Common myeloid progenitor, CD34-positive (primary cell): Measurements from ENCODE around the gene MVK. TPM values are rescaled to one million over a fixed set of nuclear protein-coding genes. Genes with fewer than 3 reads are reported as not detected.

Experiments
- CTCF ChIA-PET: fragments of 350-600 bp; sonication (Branson Sonifier 250); formaldehyde crosslinking; loops from one replicate; lab custom pipeline; 2021; ENCODE audit warnings: antibody characterized with exemption; lab: Charles Lee
- POLR2A ChIA-PET: fragments of 350-600 bp; sonication (Branson Sonifier 250); formaldehyde crosslinking; loops from one replicate; lab custom pipeline; 2021; ENCODE audit warnings: antibody characterized with exemption; lab: Charles Lee
- DNase-seq, 3 donors: peaks; one replicate each; pipeline versions ENCODE4 v3.0.0 to v3.0.0-alpha.2; 2013
- H3K27ac ChIP-seq, 2 experiments: 1 replicate in 1 of 2; 2 replicates in 1 of 2; pipeline ENCODE4 v1.7.0; 2013; ENCODE audit warnings: inconsistent platforms in 2 of 2, low read length in 2 of 2, mild to moderate bottlenecking in 2 of 2, low read depth in 1 of 2, moderate library complexity in 1 of 2; ENCODE audit not compliant: severe bottlenecking in 2 of 2, insufficient read depth in 1 of 2, poor library complexity in 1 of 2
- H3K27me3 ChIP-seq, 5 experiments: replicated peaks in 2 of 5; 1 replicate in 3 of 5; 2 replicates in 2 of 5; pipeline versions ENCODE4 v1.6.1 to v1.7.0; 2013; ENCODE audit warnings: low read length in 4 of 5, mild to moderate bottlenecking in 2 of 5, moderate library complexity in 2 of 5, inconsistent platforms in 1 of 5; ENCODE audit not compliant: insufficient read depth in 5 of 5, control insufficient read depth in 4 of 5
- H3K36me3 ChIP-seq, 4 experiments: 1 replicate in 2 of 4; 2 replicates in 2 of 4; pipeline versions ENCODE4 v1.6.1 to v1.7.0; 2013; ENCODE audit warnings: low read length in 3 of 4, control low read depth in 1 of 4, mild to moderate bottlenecking in 1 of 4; ENCODE audit not compliant: control insufficient read depth in 4 of 4, insufficient read depth in 4 of 4
- H3K4me1 ChIP-seq, 4 experiments: 1 replicate in 3 of 4; 2 replicates in 1 of 4; pipeline versions ENCODE4 v1.6.1 to v1.7.1; 2013; ENCODE audit warnings: low read length in 3 of 4, mild to moderate bottlenecking in 3 of 4, control low read depth in 1 of 4, inconsistent platforms in 1 of 4, moderate library complexity in 1 of 4; ENCODE audit not compliant: control insufficient read depth in 4 of 4, insufficient read depth in 4 of 4; ENCODE audit errors: control extremely low read depth in 1 of 4
- H3K4me3 ChIP-seq, 7 experiments: 1 replicate in 4 of 7; 2 replicates in 3 of 7; pipeline versions ENCODE4 v1.5.1 to v1.7.0; 2013; ENCODE audit warnings: mild to moderate bottlenecking in 7 of 7, low read length in 6 of 7, moderate library complexity in 6 of 7, inconsistent platforms in 2 of 7, low read depth in 2 of 7, control low read depth in 1 of 7; ENCODE audit not compliant: insufficient read depth in 4 of 7, control insufficient read depth in 1 of 7; ENCODE audit errors: extremely low read depth in 1 of 7
- H3K9me3 ChIP-seq, 5 experiments: 1 replicate in 4 of 5; 2 replicates in 1 of 5; pipeline versions ENCODE4 v1.6.1 to v1.7.1; 2013; ENCODE audit warnings: low read length in 4 of 5, mild to moderate bottlenecking in 2 of 5, inconsistent platforms in 1 of 5, low read depth in 1 of 5, moderate library complexity in 1 of 5; ENCODE audit not compliant: control insufficient read depth in 4 of 5, insufficient read depth in 2 of 5; ENCODE audit errors: control extremely low read depth in 1 of 5
- WGBS: methylation state at CpG from one replicate; pipeline ENCODE4 v1.1.5; 2013; ENCODE audit not compliant: insufficient coverage; 5-methylcytosine and 5-hydroxymethylcytosine counted together
- polyA plus RNA-seq: library from polyadenylated mRNA; unstranded; fragments of 120-200 nt; gene quantifications from one replicate; pipeline ENCODE4 v1.2.1, GENCODE V29; 2013

MVK gene
- 7.0 TPM for polyA plus RNA-seq

DNA sequence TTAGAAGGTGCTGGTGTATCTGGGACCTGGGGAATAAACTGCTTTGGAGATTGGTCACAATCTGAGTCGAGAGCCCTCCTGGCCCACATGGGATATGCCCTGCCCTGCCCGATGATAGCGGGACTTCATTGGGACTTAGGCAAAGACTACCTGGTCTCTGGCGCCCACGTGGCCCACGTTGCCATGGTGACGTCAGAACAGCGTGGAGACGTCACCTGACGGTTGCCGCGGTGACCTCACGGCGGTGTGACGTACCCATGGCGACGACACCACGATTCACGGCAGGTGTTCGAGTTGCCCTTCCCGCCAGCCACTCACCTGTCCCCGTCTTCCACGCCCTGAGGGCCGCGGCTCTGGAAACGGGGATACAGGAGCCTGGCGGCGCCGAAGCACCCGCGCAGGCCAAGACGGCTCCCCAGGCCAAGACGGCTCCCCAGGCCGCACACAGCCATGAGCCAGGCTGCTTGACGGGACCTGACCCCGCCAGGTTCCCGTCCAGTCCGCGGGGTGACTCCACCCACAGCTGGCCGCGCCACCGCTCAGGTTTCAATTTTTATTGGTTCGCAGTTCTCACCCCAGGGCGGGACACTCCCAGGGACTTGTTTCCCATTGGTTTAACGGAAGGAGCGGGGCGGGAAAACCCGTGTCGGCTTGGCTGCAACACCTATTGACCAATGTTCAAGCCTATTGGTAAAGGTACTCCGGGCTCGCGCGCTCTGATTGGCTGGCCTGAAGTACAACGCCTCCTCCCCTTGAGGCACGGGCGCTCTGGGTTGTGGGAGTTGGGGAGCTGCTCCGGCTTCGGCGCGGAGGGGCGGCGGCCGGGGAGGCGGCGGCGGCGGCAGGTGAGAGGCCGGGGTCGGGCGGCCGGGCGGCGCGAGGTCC is at the start of gene MVK, which contains the start of gene MMAB:
Gene MVK, plus strand, starts transcription at position 766 of the 885 bp plus-strand sequence. CDS start 1,029 bp downstream, outside the sequence.
Gene MMAB, minus strand, starts transcription at position 476 of the 885 bp plus-strand sequence. Its CDS starts 24 bp downstream, at position 452.
- Histone ChIP-seq H3K27ac (peak within 1 kb of the TSS; percentile 78 to 93), H3K4me3 (peak within 1 kb of the TSS; percentile 67 to 91 (median 81)), H3K4me1 (peaks cover 7 to 30% (median 15%) of the 10 kb centered on the region in 4 experiments), H3K9me3 (no peaks in the 10 kb centered on the region), H3K27me3 (no peaks in the 10 kb centered on the region), H3K36me3 (peaks cover 3 to 56% (median 20%) of the 10 kb centered on the region in 4 experiments)
- POLR2A ChIA-PET: no interaction called here
- peak; percentile 99 for DNase-seq
- WGBS: under 1% methylated on average over 64 of the region's 74 CpGs
- CTCF ChIA-PET: interaction anchor here (1.0 to 3.0 kb wide), 4 partner anchors 19 to 141 kb away, joined by 3 to 14 read pairs (median 3); partner anchors contain the start of gene FAM222A

DNA sequence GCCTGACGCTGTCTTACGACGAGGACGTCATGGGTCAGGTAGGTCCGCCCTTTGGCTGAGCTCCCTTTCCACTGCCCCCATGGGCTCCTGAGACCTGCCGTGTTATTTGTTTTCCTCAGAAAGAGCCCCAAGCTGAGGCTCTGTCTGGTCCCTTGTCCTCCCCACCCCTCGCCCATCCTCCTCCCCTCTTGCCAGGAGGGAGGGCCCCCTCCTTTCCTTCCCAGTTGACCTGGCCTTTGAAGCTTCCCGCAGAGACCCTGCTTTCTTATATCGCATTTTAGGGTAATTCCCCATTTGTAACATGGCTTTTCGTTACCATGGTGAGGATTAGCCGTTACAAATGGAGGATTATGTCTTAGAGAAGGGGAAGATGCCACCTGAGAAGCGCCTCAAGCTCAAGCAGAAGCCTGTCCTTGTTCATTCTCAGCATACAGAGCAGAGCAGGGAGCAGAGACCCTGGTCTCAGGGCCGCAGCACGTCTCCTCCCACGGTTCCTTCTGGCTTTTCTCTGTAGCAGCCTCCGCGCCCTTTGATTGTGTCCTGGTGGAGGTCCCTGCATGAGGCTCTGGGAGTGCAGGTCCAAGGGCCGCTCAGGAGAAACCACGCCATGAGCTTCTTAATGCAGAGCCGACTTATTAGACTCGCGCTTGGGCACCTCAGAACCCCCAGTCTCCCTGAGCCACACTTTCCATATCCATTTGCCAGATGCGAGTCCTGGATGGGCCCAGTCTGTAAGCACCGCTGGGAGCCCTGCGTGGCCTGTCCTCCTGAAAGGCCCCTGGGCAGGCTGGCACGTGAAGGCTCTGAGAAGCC is 48.9 kb upstream of the MVK start:
- Histone ChIP-seq H3K4me3 (no peak overlapping the region), H3K9me3 (no peaks in the 10 kb centered on the region), H3K36me3 (peaks cover 9 to 81% (median 55%) of the 10 kb centered on the region in 4 experiments), H3K27ac (no peak overlapping the region), H3K4me1 (no peaks in the 10 kb centered on the region), H3K27me3 (no peaks in the 10 kb centered on the region)
- no peak for DNase-seq
- WGBS: 97% methylated on average over 24 of the region's 26 CpGs
- ChIA-PET CTCF (interaction anchor here (1.1 to 9.9 kb wide), 4 partner anchors 15 to 250 kb away, joined by 3 to 101 read pairs (median 4); no protein-coding TSS in a partner anchor), POLR2A (no interaction called here)

DNA sequence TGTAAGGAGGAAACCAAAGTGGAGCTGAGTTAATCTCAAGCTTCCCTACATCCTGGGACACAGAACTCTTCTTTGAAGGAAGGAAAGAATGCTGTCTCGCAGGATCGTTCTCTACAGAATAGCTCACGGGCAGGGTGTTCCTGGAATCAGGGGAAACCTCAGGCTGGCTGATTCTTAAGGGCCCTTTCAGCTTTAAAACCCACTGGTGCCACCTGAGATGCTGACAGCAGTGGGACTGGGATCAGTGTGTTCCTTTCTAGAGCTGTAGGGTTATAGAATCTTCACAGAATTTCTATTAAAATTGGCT is 48.4 kb upstream of the MVK start:
- H3K4me1 ChIP-seq: no peaks in the 10 kb centered on the region
- WGBS: 92% methylated on average over 3 of the region's 3 CpGs
- no peaks in the 10 kb centered on the region for H3K27me3 ChIP-seq
- H3K27ac ChIP-seq: no peak overlapping the region
- DNase-seq: no peak
- no peak overlapping the region for H3K4me3 ChIP-seq
- ChIA-PET POLR2A (interaction anchor here (0.5 kb wide), 1 partner anchor 225 kb away, joined by 3 read pairs; no protein-coding TSS in a partner anchor), CTCF (interaction anchor here (1.2 to 9.9 kb wide), 3 partner anchors 16 to 250 kb away, joined by 4 to 101 read pairs (median 4); no protein-coding TSS in a partner anchor)
- H3K36me3 ChIP-seq: peaks cover 11 to 81% (median 55%) of the 10 kb centered on the region in 4 experiments
- no peaks in the 10 kb centered on the region for H3K9me3 ChIP-seq

DNA sequence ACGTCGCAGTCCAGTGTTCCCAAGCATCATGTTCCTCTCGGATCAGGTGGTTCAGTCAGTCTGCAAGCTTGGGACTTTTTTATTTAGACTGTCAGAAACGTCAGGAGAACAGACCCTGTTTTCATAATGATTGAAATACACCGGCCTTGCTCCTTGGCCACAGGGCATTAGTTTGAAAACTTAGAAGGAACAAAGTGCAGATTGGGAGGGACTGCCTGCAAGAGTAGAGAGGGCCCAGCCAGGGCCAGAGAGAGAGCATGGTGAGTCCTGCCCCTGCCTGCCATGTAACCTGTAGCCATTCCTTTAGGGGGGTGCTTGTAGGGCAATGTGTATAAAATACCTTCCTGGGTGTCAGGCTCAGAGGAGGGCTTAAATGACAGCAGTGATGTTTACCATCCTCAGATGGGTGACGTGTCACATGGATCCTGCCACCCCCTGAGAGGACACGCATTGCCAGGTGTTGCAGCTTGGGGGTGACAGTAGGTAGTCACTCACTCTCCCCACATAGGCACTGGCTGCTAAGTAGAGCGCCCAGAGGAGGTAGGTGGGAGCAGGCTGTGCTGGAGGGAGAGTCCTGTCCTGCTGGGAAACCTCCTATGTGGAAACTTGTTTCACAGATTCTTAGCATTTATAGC is 46.0 kb upstream of the MVK start:
- CTCF ChIA-PET: no interaction called here
- H3K36me3 ChIP-seq: peaks cover 13 to 80% (median 51%) of the 10 kb centered on the region in 4 experiments
- DNase-seq: no peak
- no peaks in the 10 kb centered on the region for H3K4me1 ChIP-seq
- no peaks in the 10 kb centered on the region for H3K27me3 ChIP-seq
- POLR2A ChIA-PET: no interaction called here
- no peaks in the 10 kb centered on the region for H3K9me3 ChIP-seq
- 94% methylated on average over 6 of the region's 8 CpGs for WGBS
- no peak overlapping the region for H3K4me3 ChIP-seq
- no peak overlapping the region for H3K27ac ChIP-seq

DNA sequence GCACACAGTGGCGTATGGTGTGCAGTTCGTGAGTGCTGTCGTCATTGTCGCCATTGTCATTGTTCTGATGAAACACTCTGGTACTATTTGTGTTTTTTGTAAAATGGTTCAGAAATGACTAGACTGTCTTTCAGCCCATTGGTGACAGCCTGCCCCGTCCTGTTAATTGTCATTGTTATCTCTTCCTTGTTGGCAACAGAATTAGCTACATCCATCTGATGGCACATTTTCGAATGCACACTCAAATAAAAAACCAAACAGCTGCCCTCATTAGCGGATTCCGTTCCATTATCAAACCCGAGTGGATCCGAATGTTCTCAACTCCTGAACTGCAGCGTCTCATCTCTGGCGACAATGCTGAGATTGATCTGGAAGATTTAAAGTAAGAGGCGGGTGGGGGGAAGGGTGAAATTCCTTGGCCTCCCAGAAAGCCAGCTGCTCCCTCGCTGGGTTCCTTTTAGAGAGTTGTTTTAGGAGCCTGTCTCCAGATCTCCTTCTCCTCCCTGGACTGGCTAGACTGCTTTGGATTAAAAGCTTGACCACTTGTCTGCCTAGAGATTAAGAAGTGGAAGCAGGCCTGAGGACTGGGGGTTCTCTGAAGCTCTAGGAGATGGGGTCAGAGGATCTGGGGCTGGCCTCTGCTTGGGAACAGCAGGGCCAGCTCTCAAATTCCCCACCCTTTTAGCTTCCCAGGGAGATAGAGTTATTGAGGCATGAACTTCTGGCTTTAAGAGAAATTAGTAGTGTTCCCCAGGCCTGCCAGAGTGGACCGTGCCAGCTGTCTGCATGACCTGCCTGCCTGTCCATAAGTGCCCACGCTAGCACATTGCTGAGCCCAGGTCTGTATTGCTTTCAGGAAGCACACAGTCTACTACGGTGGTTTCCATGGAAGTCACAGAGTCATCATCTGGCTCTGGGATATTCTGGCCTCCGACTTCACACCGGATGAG is 43.6 kb upstream of the MVK start:
- DNase-seq: no peak
- H3K27ac ChIP-seq: no peak overlapping the region
- WGBS: 98% methylated on average over 13 of the region's 19 CpGs
- CTCF ChIA-PET: interaction anchor here (1.2 kb wide), 1 partner anchor 14 kb away, joined by 3 read pairs; no protein-coding TSS in a partner anchor
- no peaks in the 10 kb centered on the region for H3K27me3 ChIP-seq
- POLR2A ChIA-PET: no interaction called here
- H3K36me3 ChIP-seq: peaks cover 10 to 79% (median 37%) of the 10 kb centered on the region in 4 experiments
- H3K9me3 ChIP-seq: no peaks in the 10 kb centered on the region
- no peak overlapping the region for H3K4me3 ChIP-seq
- no peaks in the 10 kb centered on the region for H3K4me1 ChIP-seq

DNA sequence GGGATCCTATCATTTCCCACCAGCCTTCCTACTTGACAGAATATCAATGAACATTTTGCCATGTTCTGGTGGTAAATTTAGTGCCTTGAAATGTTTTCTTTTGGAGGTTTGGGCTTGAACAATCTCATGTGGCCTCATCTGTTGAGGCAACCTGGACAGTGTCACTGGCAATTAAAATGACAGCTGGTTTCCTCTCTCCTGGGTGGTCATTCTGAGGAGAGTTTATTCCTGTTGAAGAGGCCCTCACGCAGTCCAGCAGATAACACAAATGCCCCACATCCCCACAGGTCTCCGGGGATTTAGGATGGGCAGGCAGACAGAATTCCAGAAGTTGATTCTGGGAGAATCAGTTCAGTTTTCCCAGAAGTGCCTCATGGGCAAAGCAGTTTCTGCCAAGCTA is 42.2 kb upstream of the MVK start:
- 100% methylated on average over 1 of the region's 2 CpGs for WGBS
- Histone ChIP-seq H3K4me1 (no peaks in the 10 kb centered on the region), H3K27ac (no peak overlapping the region), H3K9me3 (no peaks in the 10 kb centered on the region), H3K36me3 (peaks cover 10 to 73% (median 30%) of the 10 kb centered on the region in 4 experiments), H3K27me3 (no peaks in the 10 kb centered on the region), H3K4me3 (no peak overlapping the region)
- ChIA-PET POLR2A (no interaction called here), CTCF (no interaction called here)
- no peak for DNase-seq
